Neural progenitor cell (in vitro differentiated cells): ENCODE measurements around the gene SIL1. TPM values are rescaled to one million over a fixed set of nuclear protein-coding genes. Genes with fewer than 3 reads are reported as not detected.
"Not testable (repeated sequence)": the region's sequence is repeated elsewhere in the genome, so short reads cannot be mapped to it uniquely, and the experiment has no call there.

Experiments
- DNase-seq: peaks from one replicate; pipeline ENCODE4 v3.0.0-alpha.2; 2016; ENCODE audit warnings: low spot score
- H2AFZ ChIP-seq: fragments of 200-600 bp; sonication (generic); replicated peaks from 2 replicates; pipeline ENCODE4 v1.6.1; 2016; ENCODE audit warnings: antibody characterized with exemption
- H3F3A ChIP-seq: fragments of 200-600 bp; sonication (generic); 2 replicates; pipeline ENCODE4 v1.6.1; 2016; ENCODE audit warnings: antibody characterized with exemption, low read depth
- H3K27ac ChIP-seq: fragments of 200-600 bp; sonication (generic); 2 replicates; pipeline ENCODE4 v1.5.1; 2016; ENCODE audit warnings: mild to moderate bottlenecking
- H3K27me3 ChIP-seq: fragments of 200-600 bp; sonication (generic); 2 replicates; pipeline ENCODE4 v1.6.1; 2016; ENCODE audit warnings: mild to moderate bottlenecking, moderate library complexity
- H3K36me3 ChIP-seq: fragments of 200-600 bp; sonication (generic); 2 replicates; pipeline ENCODE4 v1.5.1; 2016
- H3K4me1 ChIP-seq: fragments of 200-600 bp; sonication (generic); 2 replicates; pipeline ENCODE4 v1.6.1; 2016; ENCODE audit warnings: mixed run types
- H3K4me2 ChIP-seq: fragments of 200-600 bp; sonication (generic); 2 replicates; pipeline ENCODE4 v1.6.1; 2016
- H3K4me3 ChIP-seq: fragments of 200-600 bp; sonication (generic); 2 replicates; pipeline ENCODE4 v1.5.1; 2016
- H3K79me2 ChIP-seq: fragments of 200-600 bp; sonication (generic); 2 replicates; pipeline ENCODE4 v1.6.1; 2016; ENCODE audit warnings: low read depth
- H3K9ac ChIP-seq: fragments of 200-600 bp; sonication (generic); 2 replicates; pipeline ENCODE4 v1.6.1; 2016
- H3K9me3 ChIP-seq: fragments of 200-600 bp; sonication (generic); 2 replicates; pipeline ENCODE4 v1.5.1; 2016; ENCODE audit warnings: low read depth
- H4K20me1 ChIP-seq: fragments of 200-600 bp; sonication (generic); 2 replicates; pipeline ENCODE4 v1.6.1; 2016; ENCODE audit warnings: low read depth
- H3K27ac Mint-ChIP-seq: 3 replicates; pipeline ENCODE4 v1.8.0; 2021; ENCODE audit warnings: mixed read lengths
- H3K27me3 Mint-ChIP-seq: 2 replicates; pipeline ENCODE4 v1.8.0; 2022; ENCODE audit warnings: low read depth, mild to moderate bottlenecking, inconsistent platforms, moderate library complexity, mixed read lengths; ENCODE audit not compliant: insufficient read depth
- H3K36me3 Mint-ChIP-seq: 3 replicates; pipeline ENCODE4 v1.8.0; 2021; ENCODE audit warnings: mixed read lengths
- H3K4me1 Mint-ChIP-seq: 3 replicates; pipeline ENCODE4 v1.8.0; 2021; ENCODE audit warnings: mixed read lengths
- H3K4me3 Mint-ChIP-seq: 3 replicates; pipeline ENCODE4 v1.8.0; 2021; ENCODE audit warnings: mild to moderate bottlenecking, moderate library complexity, mixed read lengths
- H3K9me3 Mint-ChIP-seq: 3 replicates; pipeline ENCODE4 v1.8.0; 2020; ENCODE audit warnings: mixed read lengths
- EZH2 ChIP-seq: fragments of 200-600 bp; sonication (generic); IDR thresholded peaks from 2 replicates; pipeline ENCODE4 v1.6.1; 2017; ENCODE audit warnings: antibody characterized with exemption, mild to moderate bottlenecking, moderate library complexity
- EZH2phosphoT487 ChIP-seq: fragments of 200-600 bp; sonication (generic); IDR thresholded peaks from 2 replicates; pipeline ENCODE4 v1.6.1; 2017; ENCODE audit warnings: antibody characterized with exemption
- total RNA-seq: library from RNA; depleted of rRNA; stranded (reverse); fragments of >200 nt; gene quantifications from 2 replicates; pipeline ENCODE4 v1.2.3, GENCODE V29; 2015; ENCODE audit warnings: low replicate concordance
- TF ChIP-seq, protein P1 (sequence below): fragments of 200-600 bp; sonication (generic); IDR thresholded peaks from 2 replicates; pipeline ENCODE4 v1.5.1; 2017; ENCODE audit warnings: antibody characterized with exemption, mild to moderate bottlenecking

SIL1 gene
- total RNA-seq, 1 donor from 2014 or later, result 5.5 TPM

DNA sequence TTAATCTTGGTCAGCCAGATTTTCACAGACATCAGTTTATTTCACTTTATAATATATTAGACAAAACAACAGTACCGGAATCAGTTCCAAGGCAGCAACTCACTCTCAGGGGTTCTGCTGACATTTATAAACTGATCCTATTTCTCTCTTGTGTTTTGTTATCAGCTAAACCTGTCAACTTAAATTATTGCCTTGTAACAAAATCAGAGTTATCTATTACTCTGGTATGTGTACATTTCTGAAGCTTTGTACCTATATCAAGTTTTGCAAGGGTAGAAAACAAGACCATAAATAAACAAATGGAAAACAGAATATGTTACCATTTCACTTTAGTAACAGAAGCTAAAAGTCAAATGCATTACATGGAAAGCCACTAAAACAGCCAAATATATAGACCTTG lies 122.1 kb downstream of the SIL1 start:
- Histone ChIP-seq H2AFZ (no peak overlapping the region), H3F3A (no peaks in the 10 kb centered on the region), H4K20me1 (no peaks in the 10 kb centered on the region), H3K4me2 (no peak overlapping the region), H3K27me3 (no peaks in the 10 kb centered on the region), H3K9ac (no peak overlapping the region), H3K4me3 (no peak overlapping the region), H3K27ac (no peak overlapping the region), H3K36me3 (no peaks in the 10 kb centered on the region), H3K9me3 (no peaks in the 10 kb centered on the region), H3K4me1 (peaks cover 17% of the 10 kb centered on the region), H3K79me2 (no peaks in the 10 kb centered on the region)
- peaks cover 27% of the 10 kb centered on the region for H3K4me1 Mint-ChIP-seq
- DNase-seq, result no peak
- TF ChIP-seq EZH2phosphoT487, result no peak
- TF ChIP-seq, protein P1, sequence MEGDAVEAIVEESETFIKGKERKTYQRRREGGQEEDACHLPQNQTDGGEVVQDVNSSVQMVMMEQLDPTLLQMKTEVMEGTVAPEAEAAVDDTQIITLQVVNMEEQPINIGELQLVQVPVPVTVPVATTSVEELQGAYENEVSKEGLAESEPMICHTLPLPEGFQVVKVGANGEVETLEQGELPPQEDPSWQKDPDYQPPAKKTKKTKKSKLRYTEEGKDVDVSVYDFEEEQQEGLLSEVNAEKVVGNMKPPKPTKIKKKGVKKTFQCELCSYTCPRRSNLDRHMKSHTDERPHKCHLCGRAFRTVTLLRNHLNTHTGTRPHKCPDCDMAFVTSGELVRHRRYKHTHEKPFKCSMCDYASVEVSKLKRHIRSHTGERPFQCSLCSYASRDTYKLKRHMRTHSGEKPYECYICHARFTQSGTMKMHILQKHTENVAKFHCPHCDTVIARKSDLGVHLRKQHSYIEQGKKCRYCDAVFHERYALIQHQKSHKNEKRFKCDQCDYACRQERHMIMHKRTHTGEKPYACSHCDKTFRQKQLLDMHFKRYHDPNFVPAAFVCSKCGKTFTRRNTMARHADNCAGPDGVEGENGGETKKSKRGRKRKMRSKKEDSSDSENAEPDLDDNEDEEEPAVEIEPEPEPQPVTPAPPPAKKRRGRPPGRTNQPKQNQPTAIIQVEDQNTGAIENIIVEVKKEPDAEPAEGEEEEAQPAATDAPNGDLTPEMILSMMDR, result no peak
- TF ChIP-seq EZH2, result no peak
- H3K27ac Mint-ChIP-seq, result no peak overlapping the region
- no peaks in the 10 kb centered on the region for H3K27me3 Mint-ChIP-seq
- H3K36me3 Mint-ChIP-seq, result no peaks in the 10 kb centered on the region
- H3K9me3 Mint-ChIP-seq, result no peaks in the 10 kb centered on the region
- no peak overlapping the region for H3K4me3 Mint-ChIP-seq

DNA sequence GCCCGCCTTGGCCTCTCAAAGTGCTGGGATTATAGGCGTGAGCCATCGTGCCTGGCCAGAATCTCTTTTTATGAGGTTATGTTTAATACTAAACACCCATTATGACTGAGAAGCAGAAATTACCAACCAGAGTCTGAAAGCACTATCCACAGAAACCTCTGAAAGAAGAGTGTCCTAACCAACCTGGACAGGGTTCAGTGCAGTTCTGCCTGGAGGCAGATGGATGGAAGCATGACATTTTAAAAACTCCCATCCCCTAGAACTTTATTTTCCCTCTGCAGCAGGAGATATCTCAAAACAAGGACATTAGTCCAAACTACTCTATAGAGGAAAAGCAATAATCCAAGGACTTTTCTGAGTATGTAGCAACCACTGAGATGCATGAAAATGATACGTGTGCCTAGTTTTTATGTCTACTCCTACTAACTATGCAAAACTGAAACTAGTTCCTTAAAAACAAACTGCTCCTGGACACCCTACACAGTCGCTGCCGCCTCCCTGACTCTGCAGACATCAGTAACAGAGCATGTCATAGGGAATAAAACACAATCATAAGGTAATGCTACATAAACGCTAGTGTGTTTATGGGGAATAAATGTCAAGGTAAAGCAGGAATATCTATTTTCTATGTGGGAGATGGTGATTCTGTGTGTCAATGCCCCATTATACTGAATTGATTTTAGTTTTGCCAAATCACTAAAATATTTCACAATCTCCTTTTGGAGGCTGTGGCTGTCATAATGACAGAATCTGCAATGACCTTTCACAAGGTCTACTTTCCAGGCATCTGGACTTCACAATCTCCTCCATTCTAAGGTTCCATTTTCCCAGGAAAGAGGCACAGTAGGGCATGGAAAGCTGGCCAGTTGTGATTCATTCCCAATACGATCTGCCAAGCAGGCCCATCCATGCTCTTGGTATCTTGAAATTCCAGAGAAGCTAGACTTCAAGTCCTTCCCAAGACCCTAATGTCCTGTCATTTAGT lies 122.8 kb downstream of the SIL1 start:
- Histone ChIP-seq H3K4me1 (peaks cover 17% of the 10 kb centered on the region), H3K9me3 (no peaks in the 10 kb centered on the region), H3K79me2 (no peaks in the 10 kb centered on the region), H3F3A (no peaks in the 10 kb centered on the region), H3K4me3 (no peak overlapping the region), H3K27me3 (no peaks in the 10 kb centered on the region), H3K4me2 (no peak overlapping the region), H4K20me1 (no peaks in the 10 kb centered on the region), H2AFZ (no peak overlapping the region), H3K27ac (no peak overlapping the region), H3K36me3 (no peaks in the 10 kb centered on the region), H3K9ac (no peak overlapping the region)
- no peak overlapping the region for H3K27ac Mint-ChIP-seq
- DNase-seq, result no peak
- H3K27me3 Mint-ChIP-seq, result no peaks in the 10 kb centered on the region
- H3K4me3 Mint-ChIP-seq, result no peak overlapping the region
- H3K36me3 Mint-ChIP-seq, result no peaks in the 10 kb centered on the region
- TF ChIP-seq EZH2phosphoT487, result no peak
- TF ChIP-seq EZH2, result no peak
- TF ChIP-seq, protein P1, result no peak
- no peaks in the 10 kb centered on the region for H3K9me3 Mint-ChIP-seq
- peaks cover 27% of the 10 kb centered on the region for H3K4me1 Mint-ChIP-seq

DNA sequence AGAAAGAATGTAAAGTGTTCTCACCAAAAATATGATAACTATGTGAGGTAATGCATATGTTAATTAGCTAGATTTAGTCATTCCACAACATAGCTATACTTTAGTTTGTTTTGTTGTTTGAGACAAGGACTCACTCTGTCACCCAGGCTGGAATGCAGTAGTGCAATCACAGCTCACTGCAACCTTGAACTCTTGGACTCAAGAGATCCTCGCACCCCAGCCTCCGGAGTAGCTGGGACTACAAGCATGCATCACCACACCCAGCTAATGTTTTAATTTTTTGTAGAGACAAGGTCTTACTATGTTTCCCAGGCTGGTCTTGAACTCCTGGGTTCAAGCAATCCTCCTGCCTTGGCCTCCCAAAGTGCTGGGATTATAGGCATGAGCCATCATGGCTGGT lies 124.2 kb downstream of the SIL1 start:
- DNase-seq, H4K20me1 ChIP-seq, H3K4me2 ChIP-seq, H3F3A ChIP-seq, H3K27ac Mint-ChIP-seq, H3K79me2 ChIP-seq, H3K27me3 ChIP-seq, H3K9me3 ChIP-seq, H3K9ac ChIP-seq, H2AFZ ChIP-seq, H3K36me3 ChIP-seq, H3K27ac ChIP-seq, H3K4me3 ChIP-seq, H3K9me3 Mint-ChIP-seq, H3K36me3 Mint-ChIP-seq, H3K4me3 Mint-ChIP-seq, H3K27me3 Mint-ChIP-seq: not testable (repeated sequence)
- peaks cover 24% of the 10 kb centered on the region for H3K4me1 Mint-ChIP-seq
- peaks cover 17% of the 10 kb centered on the region for H3K4me1 ChIP-seq

DNA sequence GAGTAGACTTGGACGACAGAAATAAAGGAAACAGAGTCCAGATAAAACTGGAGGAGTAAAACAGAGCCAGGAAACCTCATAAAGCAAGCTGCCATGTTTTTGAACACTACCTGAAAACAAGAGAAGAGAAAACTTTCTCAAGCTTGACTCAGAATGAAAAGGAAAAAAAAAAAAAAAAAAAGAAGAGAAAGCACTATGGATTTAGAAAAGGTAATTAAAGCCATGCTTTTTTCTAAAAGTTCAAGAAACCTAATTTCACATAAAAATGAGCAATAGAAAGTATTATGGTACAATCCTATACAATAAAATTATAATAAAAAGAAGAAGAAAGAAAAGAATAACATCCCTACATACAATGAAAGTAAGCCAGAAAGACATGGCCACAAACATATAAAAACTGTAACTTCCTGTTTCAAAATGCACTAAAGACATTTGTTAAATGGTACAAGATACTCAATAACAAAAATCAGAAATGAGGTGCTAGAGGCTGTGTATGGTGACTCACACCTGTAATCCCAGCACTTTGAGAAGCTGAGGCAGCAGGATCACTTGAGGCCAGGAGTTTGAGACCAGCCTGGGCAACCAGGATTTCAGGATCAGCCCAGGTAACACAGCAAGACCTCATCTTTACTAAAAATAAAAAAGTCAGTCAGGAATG lies 129.5 kb downstream of the SIL1 start:
- peaks cover 8% of the 10 kb centered on the region for H3K4me1 ChIP-seq
- TF ChIP-seq, protein P1, result no peak
- TF ChIP-seq EZH2phosphoT487, result no peak
- DNase-seq, result no peak
- H3K79me2 ChIP-seq, result no peaks in the 10 kb centered on the region
- H3K27me3 ChIP-seq, result no peaks in the 10 kb centered on the region
- H3K36me3 ChIP-seq, result no peaks in the 10 kb centered on the region
- no peak overlapping the region for H3K9ac ChIP-seq
- no peak overlapping the region for H2AFZ ChIP-seq
- H3K4me1 Mint-ChIP-seq, result peaks cover 18% of the 10 kb centered on the region
- H3K4me3 ChIP-seq, result no peak overlapping the region
- H3K4me2 ChIP-seq, result no peak overlapping the region
- H3K9me3 ChIP-seq, result no peaks in the 10 kb centered on the region
- H3K9me3 Mint-ChIP-seq, result no peaks in the 10 kb centered on the region
- no peaks in the 10 kb centered on the region for H3F3A ChIP-seq
- H4K20me1 ChIP-seq, result no peaks in the 10 kb centered on the region
- H3K36me3 Mint-ChIP-seq, result no peaks in the 10 kb centered on the region
- H3K4me3 Mint-ChIP-seq, result no peak overlapping the region
- H3K27ac ChIP-seq, result no peak overlapping the region
- peaks cover 6% of the 10 kb centered on the region for H3K27me3 Mint-ChIP-seq
- H3K27ac Mint-ChIP-seq, result no peak overlapping the region
